Ishikawa (cell line): ENCODE data around the gene RFX2.

Source experiments
- CEBPB ChIP-seq: IDR thresholded peaks from 2 replicates; pipeline ENCODE4 v1.6.1; 2012
- CREB1 ChIP-seq: IDR thresholded peaks from 2 replicates; pipeline ENCODE4 v1.6.1; 2012; ENCODE audit warnings: low read depth
- EP300 ChIP-seq: IDR thresholded peaks from 2 replicates; pipeline ENCODE4 v1.6.1; 2012; ENCODE audit warnings: borderline replicate concordance
- FOXM1 ChIP-seq: IDR thresholded peaks from 2 replicates; pipeline ENCODE4 v1.6.1; 2012; ENCODE audit warnings: low read depth, borderline replicate concordance
- MAX ChIP-seq: IDR thresholded peaks from 2 replicates; pipeline ENCODE4 v1.6.1; 2012
- RAD21 ChIP-seq: IDR thresholded peaks from 2 replicates; pipeline ENCODE4 v1.6.1; 2012; ENCODE audit warnings: low read depth
- TAF1 ChIP-seq: IDR thresholded peaks from 2 replicates; pipeline ENCODE4 v1.6.1; 2012; ENCODE audit warnings: low read depth, mild to moderate bottlenecking
- TCF12 ChIP-seq: IDR thresholded peaks from 2 replicates; pipeline ENCODE4 v1.6.1; 2012; ENCODE audit warnings: low read depth
- TEAD4 ChIP-seq: IDR thresholded peaks from 2 replicates; pipeline ENCODE4 v1.6.1; 2012
- ZBTB7A ChIP-seq: IDR thresholded peaks from 2 replicates; pipeline ENCODE4 v1.6.1; 2012; ENCODE audit warnings: low read depth
- TF ChIP-seq, protein P1 (sequence below): IDR thresholded peaks from 2 replicates; pipeline ENCODE4 v1.6.1; 2012; ENCODE audit warnings: low read depth, mild to moderate bottlenecking
- TF ChIP-seq, protein P2 (sequence below): IDR thresholded peaks from 2 replicates; pipeline ENCODE4 v1.6.1; 2012

- no peak for TF ChIP-seq ZBTB7A
- TF ChIP-seq CEBPB, result no peak
- TF ChIP-seq, protein P1, sequence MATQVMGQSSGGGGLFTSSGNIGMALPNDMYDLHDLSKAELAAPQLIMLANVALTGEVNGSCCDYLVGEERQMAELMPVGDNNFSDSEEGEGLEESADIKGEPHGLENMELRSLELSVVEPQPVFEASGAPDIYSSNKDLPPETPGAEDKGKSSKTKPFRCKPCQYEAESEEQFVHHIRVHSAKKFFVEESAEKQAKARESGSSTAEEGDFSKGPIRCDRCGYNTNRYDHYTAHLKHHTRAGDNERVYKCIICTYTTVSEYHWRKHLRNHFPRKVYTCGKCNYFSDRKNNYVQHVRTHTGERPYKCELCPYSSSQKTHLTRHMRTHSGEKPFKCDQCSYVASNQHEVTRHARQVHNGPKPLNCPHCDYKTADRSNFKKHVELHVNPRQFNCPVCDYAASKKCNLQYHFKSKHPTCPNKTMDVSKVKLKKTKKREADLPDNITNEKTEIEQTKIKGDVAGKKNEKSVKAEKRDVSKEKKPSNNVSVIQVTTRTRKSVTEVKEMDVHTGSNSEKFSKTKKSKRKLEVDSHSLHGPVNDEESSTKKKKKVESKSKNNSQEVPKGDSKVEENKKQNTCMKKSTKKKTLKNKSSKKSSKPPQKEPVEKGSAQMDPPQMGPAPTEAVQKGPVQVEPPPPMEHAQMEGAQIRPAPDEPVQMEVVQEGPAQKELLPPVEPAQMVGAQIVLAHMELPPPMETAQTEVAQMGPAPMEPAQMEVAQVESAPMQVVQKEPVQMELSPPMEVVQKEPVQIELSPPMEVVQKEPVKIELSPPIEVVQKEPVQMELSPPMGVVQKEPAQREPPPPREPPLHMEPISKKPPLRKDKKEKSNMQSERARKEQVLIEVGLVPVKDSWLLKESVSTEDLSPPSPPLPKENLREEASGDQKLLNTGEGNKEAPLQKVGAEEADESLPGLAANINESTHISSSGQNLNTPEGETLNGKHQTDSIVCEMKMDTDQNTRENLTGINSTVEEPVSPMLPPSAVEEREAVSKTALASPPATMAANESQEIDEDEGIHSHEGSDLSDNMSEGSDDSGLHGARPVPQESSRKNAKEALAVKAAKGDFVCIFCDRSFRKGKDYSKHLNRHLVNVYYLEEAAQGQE, result no peak
- TF ChIP-seq TAF1, result no peak
- TF ChIP-seq RAD21, result no peak
- no peak for TF ChIP-seq EP300
- no peak for TF ChIP-seq FOXM1
- TF ChIP-seq MAX, result no peak
- no peak for TF ChIP-seq TEAD4
- TF ChIP-seq TCF12, result no peak
- no peak for TF ChIP-seq CREB1
- TF ChIP-seq, protein P2, sequence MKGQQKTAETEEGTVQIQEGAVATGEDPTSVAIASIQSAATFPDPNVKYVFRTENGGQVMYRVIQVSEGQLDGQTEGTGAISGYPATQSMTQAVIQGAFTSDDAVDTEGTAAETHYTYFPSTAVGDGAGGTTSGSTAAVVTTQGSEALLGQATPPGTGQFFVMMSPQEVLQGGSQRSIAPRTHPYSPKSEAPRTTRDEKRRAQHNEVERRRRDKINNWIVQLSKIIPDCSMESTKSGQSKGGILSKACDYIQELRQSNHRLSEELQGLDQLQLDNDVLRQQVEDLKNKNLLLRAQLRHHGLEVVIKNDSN, result no peak
Observed at GRCh38 chr19:5978606-5979552, 131.4 kb downstream of the RFX2 start.
